ENCODE results near the gene NOL4L.

DNA sequence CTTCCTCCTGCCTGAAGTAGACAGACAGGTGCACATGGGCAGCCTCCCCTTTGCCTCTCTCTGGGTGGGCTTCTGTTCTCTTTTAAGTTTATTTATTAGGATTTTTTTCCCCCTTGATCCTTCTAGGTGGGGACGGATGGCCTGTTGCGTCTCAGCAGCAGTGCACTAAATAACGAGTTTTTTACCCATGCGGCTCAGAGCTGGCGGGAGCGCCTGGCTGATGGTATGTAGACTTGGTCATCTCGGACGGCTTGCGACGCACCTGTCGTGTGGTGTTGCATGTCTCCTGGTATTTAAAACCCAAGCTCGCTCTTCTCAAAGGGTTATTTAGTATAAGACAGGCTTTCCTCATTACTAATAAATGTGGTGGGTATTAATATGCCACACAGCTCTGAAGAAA lies 153.7 kb downstream of the NOL4L start:
- TF ChIP-seq EZH2 (IDR thresholded peaks at IDR 0.05) (no peak), POLR2AphosphoS5 (IDR thresholded peaks at IDR 0.05; ENCODE audit: borderline replicate concordance, low read depth, low read length) (no peak), FOXP2 (optimal IDR thresholded peaks at IDR 0.05; ENCODE audit: control extremely low read depth, extremely low read length, insufficient read depth) (no peak)
